Kasumi-1 (cell line): Measurements from ENCODE around the gene MGAT5B.
A peak's percentile ranks its signal among the peaks of the same experiment; 100 is the strongest.

Experiments
- DNase-seq, 2 experiments: peaks; one replicate each; lab custom pipeline; 2025; lab: John Stamatoyannopoulos, UW

Gene MGAT5B

DNA sequence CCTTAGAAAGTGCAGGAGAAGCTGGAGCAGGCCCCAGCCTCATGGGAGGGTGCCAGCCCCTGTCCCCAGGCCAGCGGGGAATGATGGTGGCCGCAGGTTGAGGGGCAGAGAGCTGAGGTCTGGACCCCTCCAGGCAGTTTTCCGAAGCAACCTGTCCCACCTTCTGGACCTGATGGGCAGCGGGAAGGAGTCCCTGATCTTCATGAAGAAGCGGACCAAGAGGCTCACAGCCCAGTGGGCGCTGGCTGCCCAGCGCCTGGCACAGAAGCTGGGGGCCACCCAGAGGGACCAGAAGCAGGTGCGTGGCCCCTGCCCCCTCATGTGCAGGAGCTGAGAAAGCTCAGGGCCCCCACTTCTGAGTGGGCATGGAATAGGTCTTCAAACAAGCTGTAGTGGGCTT lies 36.8 kb downstream of the MGAT5B start:
- DNase-seq = no peak

DNA sequence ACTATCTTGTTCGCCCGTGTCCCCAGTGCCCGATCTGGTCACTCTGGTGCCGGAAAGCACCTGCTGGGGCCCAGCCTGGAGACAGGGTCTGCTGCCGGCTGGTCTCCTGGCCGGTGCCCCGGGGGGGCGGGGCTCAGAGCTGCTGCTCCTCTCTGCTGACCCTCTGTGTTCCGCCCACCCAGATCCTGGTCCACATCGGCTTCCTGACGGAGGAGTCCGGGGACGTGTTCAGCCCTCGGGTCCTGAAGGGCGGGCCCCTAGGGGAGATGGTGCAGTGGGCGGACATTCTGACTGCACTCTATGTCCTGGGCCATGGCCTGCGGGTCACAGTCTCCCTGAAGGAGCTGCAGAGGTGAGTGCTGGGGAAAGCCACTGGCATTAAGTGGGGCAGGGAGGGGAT lies 37.6 kb downstream of the MGAT5B start:
- DNase-seq = no peak

DNA sequence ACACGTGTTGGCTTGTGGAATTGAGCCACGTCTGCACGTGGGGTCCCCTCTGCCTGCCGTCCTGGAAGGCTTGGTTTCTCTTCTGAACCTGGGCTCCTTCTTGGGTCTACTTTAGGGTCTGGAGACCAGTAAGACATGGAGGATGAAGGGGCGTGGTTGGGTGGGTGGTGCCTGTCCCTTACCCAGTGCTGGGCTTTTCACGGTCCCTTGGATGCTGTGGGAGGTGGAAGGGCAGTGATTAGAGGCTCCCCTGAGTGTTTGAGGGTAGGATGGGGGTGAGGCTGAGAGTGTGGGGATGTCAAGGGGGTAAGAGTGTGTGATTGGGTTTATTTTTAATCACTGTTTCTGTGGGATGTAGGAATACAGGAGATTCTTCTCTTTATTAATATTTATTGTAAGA lies 38.3 kb downstream of the MGAT5B start:
- DNase-seq = no peak

DNA sequence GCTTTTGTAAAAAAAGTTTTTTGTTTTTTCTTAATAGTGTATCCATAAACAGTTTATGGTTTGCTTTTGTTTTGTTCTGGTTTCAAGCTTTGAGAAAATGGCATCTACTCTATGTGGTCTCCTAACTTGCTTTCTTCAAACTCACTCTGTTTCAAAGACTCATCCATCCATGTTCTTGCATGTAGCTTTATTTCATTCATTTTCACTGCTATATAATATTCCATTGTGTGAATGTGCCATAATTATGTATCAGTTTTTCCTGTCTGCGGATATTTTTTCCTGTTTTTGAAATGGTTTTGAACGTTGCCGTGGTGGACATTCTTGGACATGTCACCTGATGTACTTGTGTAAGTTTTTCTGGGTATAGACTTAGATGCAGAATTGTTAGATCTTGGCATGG lies 39.1 kb downstream of the MGAT5B start:
- no peak for DNase-seq

DNA sequence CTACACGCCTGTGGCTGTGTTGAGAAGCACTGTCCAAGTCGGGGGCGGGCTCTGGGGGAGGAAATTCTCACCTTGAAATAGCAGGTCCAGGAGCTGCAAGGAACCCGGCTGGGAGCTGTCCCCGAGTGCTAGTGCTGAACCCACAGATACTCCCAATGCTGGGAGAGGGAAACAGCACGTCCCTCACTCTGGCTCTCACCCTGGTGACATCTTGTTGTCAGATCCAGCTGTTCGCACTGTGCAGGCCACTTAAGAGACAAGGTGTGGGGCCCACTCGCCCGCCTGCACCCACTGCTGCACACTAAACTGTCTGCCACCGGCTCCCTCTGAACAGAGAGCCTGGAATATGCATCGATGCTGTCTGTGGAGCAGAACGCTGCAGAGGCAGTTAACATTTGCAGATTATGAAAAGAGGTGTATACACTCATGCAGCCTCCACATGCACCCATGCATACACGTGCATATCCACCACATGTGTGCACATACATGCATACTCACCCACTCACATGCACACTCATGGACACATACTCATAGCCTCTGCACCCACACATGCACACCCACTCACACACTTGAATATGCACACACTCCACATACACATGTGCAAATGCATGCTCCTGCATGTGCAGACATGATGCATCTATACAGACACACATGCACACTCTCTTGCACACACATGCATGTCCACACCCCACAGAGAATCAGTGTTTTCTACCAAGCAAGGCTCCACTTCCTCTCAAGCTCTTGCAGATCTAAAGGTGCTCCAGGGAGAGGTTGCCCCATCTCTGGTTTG lies 42.0 kb downstream of the MGAT5B start:
- peak; percentile 64 to 71 for DNase-seq

DNA sequence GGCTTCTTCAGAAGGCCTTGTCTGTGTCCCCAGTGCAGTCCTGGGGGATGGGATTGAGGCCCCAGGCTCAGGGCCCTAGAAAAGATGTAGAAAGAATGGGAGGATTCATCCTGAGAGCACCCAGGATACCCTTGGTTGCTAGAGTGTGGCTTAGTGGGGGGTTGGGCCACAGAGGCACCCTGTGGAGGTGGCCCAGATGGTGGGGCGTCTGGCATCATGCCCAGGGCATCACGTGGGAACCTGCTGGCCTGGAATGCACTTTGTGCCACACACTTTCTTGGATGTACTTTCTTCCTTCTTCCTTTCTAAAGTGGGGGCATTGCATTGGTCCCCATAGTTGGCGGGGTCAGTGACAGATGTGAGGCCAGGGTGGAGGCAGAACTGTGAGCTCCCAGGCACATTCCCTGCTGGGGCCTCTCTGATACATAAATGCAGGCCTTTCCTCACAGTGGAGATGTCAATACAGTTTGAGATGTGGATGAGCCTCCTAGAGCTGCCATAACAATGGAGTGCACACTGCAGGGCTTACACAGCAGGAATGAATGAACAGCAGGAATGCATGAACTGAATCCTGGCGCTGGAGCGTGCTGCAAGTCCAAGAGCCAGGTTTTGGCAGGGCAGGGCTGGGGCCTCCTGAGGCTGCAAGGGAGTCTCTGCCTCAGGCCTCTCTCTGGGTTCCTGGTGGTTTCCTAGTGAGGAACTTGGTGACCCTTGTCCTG lies 43.3 kb downstream of the MGAT5B start:
- no peak for DNase-seq

DNA sequence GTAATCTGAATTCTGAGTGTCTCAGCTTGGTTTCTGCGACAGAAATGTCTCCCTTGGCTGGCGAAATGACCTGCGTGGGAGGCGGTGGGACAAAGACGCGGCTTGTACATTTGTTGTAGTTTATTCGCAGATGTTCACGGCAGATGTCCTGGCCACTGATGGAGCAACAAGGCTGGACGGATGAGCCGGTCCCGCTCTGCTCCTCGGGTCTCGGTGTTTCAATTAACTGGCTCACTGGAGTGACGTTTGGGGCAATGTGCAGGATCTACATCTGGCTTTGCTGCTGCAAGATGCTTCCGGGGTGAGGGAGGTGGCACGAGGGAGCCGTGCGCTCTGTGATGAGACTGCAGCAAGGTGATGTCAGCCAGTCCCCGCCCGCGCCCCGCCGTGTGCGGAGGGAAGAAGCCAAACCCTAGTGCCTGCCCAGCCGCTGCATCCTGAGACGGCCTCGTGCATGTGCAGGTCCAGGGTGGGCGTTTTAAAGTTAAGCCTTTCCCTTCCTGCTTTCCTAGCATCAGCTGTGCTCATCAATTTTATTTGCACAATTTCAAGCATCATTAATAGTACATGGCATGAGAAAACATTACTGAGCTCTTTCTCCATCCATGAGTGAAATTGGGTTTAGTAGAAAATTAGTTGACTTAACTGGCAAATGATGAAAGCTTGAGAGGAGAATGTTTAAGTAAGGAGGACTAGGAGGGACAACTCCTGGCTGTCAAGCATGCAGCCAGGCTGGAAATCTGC lies 44.4 kb downstream of the MGAT5B start:
- no peak for DNase-seq

DNA sequence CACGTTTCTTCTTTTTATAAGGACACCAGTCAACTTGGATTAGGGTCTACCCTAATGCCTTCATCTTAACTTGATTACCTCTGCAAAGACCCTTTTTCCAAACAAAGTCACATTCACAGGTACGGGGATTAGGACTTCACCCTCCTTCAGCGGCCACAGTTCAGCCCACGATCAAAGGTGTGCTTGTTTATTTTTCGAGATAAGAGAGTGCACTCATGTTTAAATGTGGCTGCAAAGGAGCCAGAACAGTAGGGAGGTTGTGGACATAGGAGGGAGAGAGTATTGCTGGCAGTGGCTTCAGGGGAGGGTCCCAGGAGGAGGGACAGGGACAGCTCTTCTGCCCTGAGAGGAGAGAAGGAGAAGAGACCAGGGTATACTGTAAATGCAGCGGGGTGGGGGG lies 46.7 kb downstream of the MGAT5B start:
- DNase-seq = no peak

DNA sequence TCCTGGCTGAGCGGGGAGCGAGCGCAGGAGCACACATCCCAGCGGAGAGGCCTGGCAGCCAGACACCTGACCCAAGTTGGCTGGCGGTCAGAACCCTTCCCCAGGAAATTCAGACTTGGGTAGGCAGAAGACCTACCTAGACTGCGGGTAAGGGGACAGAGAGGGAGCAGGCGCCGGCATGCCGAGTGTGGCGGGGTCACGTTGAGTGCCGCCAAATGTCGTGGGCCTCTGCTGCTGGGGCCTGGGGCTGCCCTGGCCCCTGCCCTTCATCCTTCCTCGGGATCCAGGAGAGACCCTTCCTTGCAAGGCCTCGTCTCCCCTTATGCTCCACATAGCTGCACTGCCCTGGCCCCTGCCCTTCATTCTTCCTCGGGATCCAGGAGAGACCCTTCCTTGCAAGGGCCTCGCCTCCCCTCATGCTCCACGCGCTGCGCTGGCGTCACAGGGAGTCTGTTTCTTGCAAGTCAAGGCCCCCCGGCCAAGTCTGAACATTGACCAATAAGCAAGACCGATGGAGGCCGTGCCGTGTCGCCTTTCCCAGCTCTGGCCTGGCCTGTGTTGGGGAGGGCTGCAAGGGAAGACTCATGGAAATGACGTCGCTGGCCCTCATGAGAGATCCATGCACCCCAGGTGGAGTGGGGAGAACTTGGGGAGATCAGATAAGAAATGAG lies 47.8 kb downstream of the MGAT5B start:
- no peak for DNase-seq

DNA sequence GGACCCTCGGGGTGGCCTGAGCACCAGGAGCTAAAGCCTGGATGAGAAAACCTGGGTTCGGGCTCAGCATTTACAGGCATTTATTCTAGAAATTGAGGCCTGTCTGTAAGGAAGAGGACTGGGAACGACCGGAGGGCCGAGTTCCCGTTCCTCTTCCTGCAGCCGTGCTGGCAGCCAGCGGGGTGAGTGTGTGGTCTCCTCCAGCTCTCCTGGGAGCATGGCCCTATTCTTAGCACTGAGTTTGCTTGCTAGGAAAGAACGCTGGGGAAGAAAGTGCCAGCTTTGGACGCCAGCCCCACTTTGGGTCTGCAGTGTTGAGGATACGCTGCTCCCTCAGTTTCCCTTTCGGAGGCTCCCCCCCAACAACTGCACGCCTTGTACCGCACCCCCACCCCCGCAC lies 49.6 kb downstream of the MGAT5B start:
- DNase-seq = peak; percentile 23 to 33

DNA sequence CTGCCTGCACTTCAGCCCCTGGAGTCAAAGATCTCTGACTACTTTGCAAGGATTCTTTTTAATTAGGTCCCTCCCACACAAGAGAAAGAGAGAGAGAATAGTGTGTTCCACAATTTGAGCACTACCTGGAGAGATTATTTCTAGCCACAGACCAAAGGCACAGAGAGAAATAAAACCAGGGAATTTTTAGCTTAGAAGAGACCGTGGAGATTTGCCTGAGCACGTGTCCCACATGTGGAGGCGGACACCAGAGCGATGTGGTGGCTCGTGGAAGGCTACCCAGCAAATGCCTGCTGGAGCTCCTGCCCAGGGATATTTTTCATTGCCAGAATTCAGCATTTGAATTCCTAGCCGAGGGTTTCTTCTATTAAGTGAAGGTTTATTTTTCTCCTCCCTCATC lies 50.6 kb downstream of the MGAT5B start:
- no peak for DNase-seq

DNA sequence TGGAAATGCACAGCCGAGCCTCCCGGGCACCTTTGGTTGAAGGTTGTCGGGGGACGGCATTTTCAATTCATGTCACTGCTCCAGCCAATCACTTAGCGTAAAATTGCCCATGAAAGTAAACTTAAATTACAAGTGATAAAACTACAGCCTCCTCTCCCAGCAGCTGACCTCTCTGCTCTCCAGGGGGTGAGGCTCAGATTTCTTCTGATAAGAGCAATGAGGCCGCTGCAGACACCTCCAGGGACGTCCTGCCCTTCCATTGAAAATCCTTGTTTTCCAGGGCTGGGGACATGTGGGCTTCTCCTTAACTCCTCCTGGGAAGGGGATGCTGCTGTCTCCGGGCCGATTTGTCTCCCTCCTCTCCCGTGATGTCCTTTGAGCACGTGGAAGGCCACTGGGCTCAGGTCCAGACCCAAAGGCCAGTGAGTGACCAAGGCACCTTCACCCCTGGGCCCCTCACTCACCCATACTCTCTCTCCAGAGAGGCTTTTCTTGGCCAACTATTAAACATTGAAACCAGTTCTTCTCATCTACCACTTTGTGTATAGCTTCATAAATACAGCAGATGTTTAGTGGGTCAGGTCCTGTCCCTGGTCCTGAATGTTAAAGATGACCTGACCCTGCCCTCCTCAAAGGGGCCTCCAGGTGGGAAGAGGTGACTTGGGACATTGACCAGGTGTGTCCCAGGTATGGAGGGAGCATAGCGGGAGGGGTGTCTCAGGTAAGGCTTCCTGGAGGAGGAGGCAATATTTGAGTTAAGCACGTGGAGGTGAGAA lies 52.3 kb downstream of the MGAT5B start:
- no peak for DNase-seq

DNA sequence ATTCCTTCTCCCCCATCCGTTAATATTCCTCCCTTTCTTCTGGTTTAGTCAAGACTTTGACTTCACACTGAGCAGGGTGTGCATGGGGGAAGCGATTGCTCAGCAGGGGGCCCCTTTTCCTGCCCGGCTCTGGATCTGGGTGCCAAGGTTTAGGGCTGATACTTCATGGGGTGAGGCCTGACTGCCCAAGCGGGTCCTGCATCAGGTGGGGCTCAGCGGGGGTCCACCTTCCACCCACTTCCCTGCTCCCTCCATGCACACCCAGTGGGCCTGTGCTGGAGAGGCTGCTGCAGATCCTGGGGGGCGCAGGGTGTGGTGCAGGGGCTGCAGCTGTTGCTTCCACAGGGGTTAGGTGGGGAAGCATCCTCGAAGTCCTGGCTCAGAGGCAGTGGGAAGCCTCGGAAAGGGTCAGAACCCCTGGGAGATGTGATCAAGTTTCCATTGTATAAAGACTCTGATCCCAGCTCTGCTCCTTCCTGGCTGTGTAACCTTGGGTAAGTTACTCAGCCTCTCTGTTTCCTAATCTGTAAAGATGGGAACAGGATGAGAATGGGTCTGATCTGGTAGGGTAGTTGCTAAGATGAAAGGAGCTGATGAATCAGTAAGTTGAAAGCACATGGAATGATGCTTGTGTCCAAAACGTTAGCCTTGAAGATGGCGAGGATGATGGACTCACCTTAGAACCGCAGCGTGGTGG lies 53.3 kb downstream of the MGAT5B start:
- DNase-seq = no peak

DNA sequence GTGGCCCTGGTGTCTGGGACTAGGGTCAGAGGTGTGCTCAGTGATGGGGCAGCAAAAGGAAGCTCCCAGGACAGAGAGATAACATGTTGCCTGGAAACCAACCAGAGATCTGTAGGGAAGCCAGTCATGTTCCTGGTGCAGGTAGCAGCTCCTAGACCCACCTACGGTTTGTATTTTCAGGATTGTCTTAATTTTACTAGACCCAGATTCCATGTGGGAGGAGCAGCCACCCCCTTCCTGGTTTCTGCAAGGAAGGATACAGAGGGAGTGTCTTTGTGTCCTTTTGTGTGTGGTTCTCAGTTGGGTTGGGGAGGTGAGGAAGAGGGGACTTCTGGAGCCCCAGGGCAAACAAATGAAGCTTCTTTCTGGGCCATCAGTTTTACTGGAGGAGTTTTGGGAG lies 53.9 kb downstream of the MGAT5B start:
- DNase-seq = no peak

DNA sequence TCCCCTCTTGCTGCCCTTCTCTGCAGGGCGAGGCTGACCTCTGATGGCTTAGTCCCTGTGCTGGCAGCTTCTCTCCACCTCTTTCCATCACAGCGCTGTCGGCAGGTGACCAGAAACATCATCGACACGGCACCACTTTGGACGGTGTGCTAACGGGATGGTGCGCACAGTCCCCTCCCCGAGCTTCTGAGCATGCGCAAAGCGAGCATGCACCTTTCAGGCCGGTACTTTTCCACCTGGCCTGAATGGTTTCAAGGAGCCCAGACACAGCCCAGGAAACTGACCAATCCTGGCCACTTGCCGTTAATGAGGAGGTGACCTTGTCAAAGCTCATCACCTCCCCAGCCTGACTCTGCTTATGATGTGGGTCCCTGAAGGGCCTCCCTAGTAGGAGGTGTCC lies 54.8 kb downstream of the MGAT5B start:
- DNase-seq = no peak

DNA sequence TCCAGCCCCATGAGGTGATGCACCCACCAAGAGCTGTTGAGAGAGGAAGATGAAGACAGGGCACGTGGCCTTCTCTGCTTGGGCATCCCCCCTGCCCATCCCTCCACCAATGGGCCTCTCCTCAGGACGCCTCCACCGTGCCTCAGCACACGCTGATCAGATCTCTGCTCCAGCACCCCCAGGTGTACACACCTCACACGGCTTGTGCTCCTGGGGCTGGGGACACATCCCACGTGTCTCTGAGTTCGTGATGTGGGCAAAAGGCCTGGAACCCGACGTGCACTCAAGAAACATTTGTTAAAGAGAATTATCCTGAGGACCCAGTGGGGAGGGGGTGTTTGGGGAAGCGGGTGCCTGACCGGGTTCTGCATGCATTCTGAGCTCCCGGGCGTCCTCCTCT lies 55.3 kb downstream of the MGAT5B start:
- no peak for DNase-seq

DNA sequence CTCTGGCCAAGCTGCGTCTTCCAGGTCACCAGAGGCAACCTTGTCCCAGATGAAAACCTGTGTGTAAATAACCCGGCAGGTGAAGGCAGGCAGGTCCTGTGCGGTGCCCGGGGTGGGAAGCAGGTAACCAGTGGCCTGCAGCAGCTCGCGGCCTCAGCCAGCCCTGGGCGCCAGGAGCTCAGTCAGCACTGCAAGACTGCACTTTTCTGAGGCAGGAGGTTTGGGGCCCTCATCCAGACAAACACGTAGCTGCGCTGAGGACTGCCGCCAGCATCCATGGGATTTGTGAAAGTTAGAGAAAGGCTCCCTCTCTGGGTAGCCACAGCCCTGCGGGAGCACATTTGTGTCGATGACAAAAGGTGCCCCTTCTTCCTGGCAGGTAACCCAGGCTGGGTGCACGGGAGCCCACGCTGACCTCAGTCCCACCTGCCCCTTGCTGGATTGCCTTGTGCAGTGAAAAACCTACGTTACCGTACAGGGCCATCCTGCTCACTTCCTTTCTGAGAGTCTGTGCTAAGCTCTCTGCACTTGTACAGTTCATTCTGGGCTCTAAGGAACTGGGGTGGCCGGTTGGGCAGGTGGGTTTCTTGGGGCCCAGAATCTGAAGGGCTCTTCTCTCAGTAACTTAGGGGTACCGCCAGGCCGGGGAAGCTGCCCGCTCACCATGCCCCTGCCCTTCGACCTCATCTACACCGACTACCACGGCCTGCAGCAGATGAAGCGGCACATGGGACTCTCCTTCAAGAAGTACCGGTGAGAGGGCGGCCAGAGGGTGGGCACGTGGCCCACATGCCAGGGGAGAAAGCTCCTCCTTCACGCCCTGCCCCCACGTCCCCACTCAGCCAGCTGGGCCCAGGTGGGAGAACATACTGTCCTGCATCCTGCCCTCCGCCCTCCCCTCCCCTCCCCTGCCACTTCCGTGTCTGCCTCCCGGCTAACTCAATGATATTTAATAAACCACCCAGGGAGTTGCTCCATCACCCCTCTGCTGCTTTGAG lies 56.4 kb downstream of the MGAT5B start:
- no peak for DNase-seq

DNA sequence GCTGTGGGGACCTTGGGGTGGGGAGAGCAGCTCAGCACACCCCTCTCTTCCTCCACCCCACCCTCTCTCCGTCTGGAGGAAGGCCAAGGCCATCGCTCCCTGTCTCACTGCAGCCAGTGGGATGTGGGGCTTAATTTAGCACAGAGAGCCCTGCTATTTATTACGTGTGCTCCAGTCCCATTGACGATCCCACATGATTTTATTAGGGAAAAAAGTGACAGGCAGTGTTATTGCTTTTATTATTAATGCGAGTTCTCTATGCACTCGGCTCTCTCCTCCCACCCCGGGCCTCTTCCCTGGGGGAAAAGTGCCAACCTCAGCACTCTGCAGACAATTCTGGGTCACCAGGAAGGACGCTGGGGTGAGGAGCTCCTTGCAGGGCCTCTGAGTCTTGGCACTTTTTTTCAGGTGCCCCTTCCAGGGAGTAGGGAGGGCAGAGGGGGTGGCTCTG lies 57.3 kb downstream of the MGAT5B start:
- no peak for DNase-seq

DNA sequence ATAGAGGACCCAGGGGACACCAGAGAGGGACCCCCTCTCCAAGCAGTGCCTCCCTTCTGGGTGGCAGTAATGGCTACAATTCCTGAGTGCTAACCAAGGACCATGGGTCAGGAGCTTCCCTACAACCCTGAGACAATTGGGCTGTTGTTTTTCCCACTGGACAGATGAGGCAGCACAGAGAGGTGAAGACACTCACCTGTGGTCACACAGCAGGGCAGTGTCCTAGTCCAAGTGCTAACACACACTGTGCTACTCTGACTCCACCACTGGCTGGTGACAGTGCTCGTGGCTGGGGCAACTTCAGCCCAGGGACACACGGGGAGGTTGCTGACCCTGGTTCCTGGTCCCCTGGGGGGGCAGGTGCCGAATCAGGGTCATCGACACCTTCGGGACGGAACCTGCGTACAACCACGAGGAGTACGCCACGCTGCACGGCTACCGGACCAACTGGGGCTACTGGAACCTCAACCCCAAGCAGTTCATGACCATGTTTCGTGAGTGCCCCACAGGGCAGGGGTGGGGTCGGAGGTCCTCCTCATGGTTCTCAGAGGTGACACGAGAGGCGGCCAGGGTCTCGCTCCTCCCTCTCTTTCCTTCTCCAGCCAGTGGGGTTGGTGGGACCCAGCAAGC lies 58.1 kb downstream of the MGAT5B start:
- no peak for DNase-seq
